ENCODE data around the gene ZNF664. TPM values are rescaled to one million over a fixed set of nuclear protein-coding genes. Genes with fewer than 3 reads are reported as not detected.
A peak's percentile ranks its signal among the peaks of the same experiment; 100 is the strongest.

ZNF664 gene
- total RNA-seq, 1 donor = 95.2 TPM

DNA sequence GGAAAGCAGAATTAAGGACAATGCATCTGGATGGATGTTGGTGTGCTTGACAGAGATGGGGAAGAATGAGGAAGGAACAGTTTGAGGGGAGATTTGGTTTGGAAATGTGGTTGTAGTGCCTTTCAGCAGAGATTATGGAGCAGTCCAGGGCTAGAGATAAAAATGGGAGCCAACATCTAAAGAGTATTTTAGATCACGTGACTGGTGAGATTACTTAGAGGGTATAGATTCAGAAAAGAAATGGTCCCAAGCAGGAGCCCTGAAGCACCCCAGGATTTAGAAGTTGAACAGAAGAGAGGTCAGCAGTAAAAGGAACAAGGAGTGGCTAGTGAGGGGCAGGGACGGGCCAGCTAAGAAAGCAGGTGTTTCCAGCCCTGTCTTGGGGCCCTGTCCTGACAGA lies 29.6 kb downstream of the ZNF664 start:
- H3K79me2 ChIP-seq (ENCODE audit: insufficient read depth, low read length) = peaks cover 33% of the 10 kb centered on the region
- peaks cover 13% of the 10 kb centered on the region for H4K20me1 ChIP-seq (ENCODE audit: insufficient read depth, low read length)
- no peak overlapping the region for H3K4me3 ChIP-seq (ENCODE audit: insufficient read depth, low read length)
- H3K4me2 ChIP-seq (ENCODE audit: insufficient read depth, low read length) = no peak overlapping the region
- no peaks in the 10 kb centered on the region for H3K9me3 ChIP-seq (ENCODE audit: low read depth, low read length)
- no peak overlapping the region for H2AFZ ChIP-seq (ENCODE audit: low read length)
- TF ChIP-seq CTCF (IDR thresholded peaks at IDR 0.05; ENCODE audit: extremely low read depth, low read depth, low read length) = no peak
- peaks cover 10% of the 10 kb centered on the region for H3K4me1 ChIP-seq (ENCODE audit: insufficient read depth, low read length)
- peak; percentile 21 for DNase-seq (ENCODE audit: insufficient read length, low spot score, missing footprints)
- H3K36me3 ChIP-seq (ENCODE audit: insufficient read depth, low read length) = peaks cover 19% of the 10 kb centered on the region
- no peaks in the 10 kb centered on the region for H3K27me3 ChIP-seq (ENCODE audit: insufficient read depth, low read length)
- H3K27ac ChIP-seq (ENCODE audit: low read depth, low read length) = no peak overlapping the region

- Histone ChIP-seq H3K4me3 (ENCODE audit: insufficient read depth, low read length) (no peak overlapping the region), H3K36me3 (ENCODE audit: insufficient read depth, low read length) (peaks cover 19% of the 10 kb centered on the region), H3K4me2 (ENCODE audit: insufficient read depth, low read length) (no peak overlapping the region), H3K79me2 (ENCODE audit: insufficient read depth, low read length) (peaks cover 38% of the 10 kb centered on the region), H4K20me1 (ENCODE audit: insufficient read depth, low read length) (peaks cover 14% of the 10 kb centered on the region), H3K4me1 (ENCODE audit: insufficient read depth, low read length) (no peaks in the 10 kb centered on the region), H3K27me3 (ENCODE audit: insufficient read depth, low read length) (no peaks in the 10 kb centered on the region), H3K9me3 (ENCODE audit: low read depth, low read length) (no peaks in the 10 kb centered on the region), H3K27ac (ENCODE audit: low read depth, low read length) (no peak overlapping the region), H2AFZ (ENCODE audit: low read length) (no peak overlapping the region)
- DNase-seq (ENCODE audit: insufficient read length, low spot score, missing footprints) = no peak
- TF ChIP-seq CTCF (IDR thresholded peaks at IDR 0.05; ENCODE audit: extremely low read depth, low read depth, low read length) = no peak
These were observed 31.3 kb downstream of the ZNF664 start for GRCh38 chr12:124004233-124004875.

- Histone ChIP-seq H3K9me3 (ENCODE audit: low read depth, low read length) (no peaks in the 10 kb centered on the region), H3K79me2 (ENCODE audit: insufficient read depth, low read length) (peaks cover 22% of the 10 kb centered on the region), H3K27me3 (ENCODE audit: insufficient read depth, low read length) (no peaks in the 10 kb centered on the region), H3K27ac (ENCODE audit: low read depth, low read length) (no peak overlapping the region), H2AFZ (ENCODE audit: low read length) (no peak overlapping the region), H3K4me1 (ENCODE audit: insufficient read depth, low read length) (no peaks in the 10 kb centered on the region), H3K36me3 (ENCODE audit: insufficient read depth, low read length) (peaks cover 14% of the 10 kb centered on the region), H3K4me2 (ENCODE audit: insufficient read depth, low read length) (no peak overlapping the region), H3K4me3 (ENCODE audit: insufficient read depth, low read length) (no peak overlapping the region), H4K20me1 (ENCODE audit: insufficient read depth, low read length) (peaks cover 14% of the 10 kb centered on the region)
- no peak for DNase-seq (ENCODE audit: insufficient read length, low spot score, missing footprints)
- TF ChIP-seq CTCF (IDR thresholded peaks at IDR 0.05; ENCODE audit: extremely low read depth, low read depth, low read length) = no peak
These were observed 33.2 kb downstream of the ZNF664 start for GRCh38 chr12:124006085-124006845.
